ENCODE measurements around the gene GPN2.

GPN2 gene

DNA sequence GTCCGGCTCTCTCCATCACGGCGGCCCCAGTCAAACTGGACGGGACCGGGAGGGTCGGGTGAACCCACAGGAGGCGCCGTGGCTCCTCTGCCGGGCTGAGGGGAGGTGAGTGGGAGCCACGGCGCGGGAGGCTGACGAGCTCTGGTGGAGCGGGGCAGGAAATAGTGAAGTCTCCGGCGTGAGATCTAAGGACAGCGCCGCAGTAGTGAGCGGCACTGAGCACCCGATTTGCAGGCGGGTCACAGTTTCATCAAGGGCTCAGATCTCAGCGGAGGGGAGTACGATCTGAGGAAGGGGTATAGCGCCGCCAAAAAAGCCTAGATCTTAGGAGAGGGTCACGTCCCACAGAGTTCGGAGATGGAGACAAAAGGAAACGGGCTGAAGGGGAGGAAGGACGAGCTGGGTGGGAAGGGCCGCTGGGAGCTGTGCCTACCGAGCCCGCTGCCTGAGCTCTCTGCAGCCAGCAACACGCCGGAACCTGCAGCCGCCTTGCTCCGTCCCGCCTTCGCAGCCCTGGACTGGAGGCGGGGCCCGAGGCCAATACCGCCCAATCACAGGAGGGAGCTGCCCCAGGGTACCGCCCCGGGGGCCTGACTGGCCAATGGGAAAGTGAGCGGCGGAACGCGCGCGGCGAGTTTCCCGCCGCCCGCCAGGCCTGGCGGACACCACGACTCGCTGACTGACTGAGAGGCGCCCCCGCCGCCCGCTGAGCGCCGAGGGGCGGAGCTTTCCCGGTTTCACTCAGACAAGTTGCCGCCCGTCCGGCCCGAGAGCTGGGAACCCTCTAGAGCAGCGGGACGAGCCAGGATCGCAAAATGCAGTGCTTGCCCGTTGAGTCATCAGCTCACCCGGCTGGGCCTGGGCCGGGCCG lies 25.2 kb downstream of the GPN2 start (continued):
- TF ChIP-seq, protein P1, sequence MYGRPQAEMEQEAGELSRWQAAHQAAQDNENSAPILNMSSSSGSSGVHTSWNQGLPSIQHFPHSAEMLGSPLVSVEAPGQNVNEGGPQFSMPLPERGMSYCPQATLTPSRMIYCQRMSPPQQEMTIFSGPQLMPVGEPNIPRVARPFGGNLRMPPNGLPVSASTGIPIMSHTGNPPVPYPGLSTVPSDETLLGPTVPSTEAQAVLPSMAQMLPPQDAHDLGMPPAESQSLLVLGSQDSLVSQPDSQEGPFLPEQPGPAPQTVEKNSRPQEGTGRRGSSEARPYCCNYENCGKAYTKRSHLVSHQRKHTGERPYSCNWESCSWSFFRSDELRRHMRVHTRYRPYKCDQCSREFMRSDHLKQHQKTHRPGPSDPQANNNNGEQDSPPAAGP (tag by site-specific recombination; IDR thresholded peaks at IDR 0.05), result peak; percentile 63
- TF ChIP-seq BCL11B (tag by site-specific recombination; IDR thresholded peaks at IDR 0.05; ENCODE audit: low read depth) (peak; percentile 68), ZNF211 (tag by site-specific recombination; IDR thresholded peaks at IDR 0.05; ENCODE audit: low read depth) (no peak), HOXC10 (CRISPR knock-in tag; IDR thresholded peaks at IDR 0.05) (0 out of 2 replicates have a peak, but pooled peaks have one; percentile 22), ZNF146 (tag by site-specific recombination; IDR thresholded peaks at IDR 0.05) (no peak)
- TF ChIP-seq, protein P2, sequence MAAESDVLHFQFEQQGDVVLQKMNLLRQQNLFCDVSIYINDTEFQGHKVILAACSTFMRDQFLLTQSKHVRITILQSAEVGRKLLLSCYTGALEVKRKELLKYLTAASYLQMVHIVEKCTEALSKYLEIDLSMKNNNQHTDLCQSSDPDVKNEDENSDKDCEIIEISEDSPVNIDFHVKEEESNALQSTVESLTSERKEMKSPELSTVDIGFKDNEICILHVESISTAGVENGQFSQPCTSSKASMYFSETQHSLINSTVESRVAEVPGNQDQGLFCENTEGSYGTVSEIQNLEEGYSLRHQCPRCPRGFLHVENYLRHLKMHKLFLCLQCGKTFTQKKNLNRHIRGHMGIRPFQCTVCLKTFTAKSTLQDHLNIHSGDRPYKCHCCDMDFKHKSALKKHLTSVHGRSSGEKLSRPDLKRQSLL (tag by site-specific recombination; IDR thresholded peaks at IDR 0.05), result peak; percentile 52; the same call in 1 of the 2 replicates
- TF ChIP-seq, protein P3, sequence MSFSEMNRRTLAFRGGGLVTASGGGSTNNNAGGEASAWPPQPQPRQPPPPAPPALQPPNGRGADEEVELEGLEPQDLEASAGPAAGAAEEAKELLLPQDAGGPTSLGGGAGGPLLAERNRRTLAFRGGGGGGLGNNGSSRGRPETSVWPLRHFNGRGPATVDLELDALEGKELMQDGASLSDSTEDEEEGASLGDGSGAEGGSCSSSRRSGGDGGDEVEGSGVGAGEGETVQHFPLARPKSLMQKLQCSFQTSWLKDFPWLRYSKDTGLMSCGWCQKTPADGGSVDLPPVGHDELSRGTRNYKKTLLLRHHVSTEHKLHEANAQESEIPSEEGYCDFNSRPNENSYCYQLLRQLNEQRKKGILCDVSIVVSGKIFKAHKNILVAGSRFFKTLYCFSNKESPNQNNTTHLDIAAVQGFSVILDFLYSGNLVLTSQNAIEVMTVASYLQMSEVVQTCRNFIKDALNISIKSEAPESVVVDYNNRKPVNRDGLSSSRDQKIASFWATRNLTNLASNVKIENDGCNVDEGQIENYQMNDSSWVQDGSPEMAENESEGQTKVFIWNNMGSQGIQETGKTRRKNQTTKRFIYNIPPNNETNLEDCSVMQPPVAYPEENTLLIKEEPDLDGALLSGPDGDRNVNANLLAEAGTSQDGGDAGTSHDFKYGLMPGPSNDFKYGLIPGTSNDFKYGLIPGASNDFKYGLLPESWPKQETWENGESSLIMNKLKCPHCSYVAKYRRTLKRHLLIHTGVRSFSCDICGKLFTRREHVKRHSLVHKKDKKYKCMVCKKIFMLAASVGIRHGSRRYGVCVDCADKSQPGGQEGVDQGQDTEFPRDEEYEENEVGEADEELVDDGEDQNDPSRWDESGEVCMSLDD (tag by site-specific recombination; IDR thresholded peaks at IDR 0.05), result 0 out of 2 replicates have a peak, but pooled peaks have one; percentile 21
- TF ChIP-seq, protein P4, sequence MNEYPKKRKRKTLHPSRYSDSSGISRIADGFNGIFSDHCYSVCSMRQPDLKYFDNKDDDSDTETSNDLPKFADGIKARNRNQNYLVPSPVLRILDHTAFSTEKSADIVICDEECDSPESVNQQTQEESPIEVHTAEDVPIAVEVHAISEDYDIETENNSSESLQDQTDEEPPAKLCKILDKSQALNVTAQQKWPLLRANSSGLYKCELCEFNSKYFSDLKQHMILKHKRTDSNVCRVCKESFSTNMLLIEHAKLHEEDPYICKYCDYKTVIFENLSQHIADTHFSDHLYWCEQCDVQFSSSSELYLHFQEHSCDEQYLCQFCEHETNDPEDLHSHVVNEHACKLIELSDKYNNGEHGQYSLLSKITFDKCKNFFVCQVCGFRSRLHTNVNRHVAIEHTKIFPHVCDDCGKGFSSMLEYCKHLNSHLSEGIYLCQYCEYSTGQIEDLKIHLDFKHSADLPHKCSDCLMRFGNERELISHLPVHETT (tag by site-specific recombination; IDR thresholded peaks at IDR 0.05), result peak; percentile 39; the same call in 1 of the 2 replicates
- TF ChIP-seq, protein P5, sequence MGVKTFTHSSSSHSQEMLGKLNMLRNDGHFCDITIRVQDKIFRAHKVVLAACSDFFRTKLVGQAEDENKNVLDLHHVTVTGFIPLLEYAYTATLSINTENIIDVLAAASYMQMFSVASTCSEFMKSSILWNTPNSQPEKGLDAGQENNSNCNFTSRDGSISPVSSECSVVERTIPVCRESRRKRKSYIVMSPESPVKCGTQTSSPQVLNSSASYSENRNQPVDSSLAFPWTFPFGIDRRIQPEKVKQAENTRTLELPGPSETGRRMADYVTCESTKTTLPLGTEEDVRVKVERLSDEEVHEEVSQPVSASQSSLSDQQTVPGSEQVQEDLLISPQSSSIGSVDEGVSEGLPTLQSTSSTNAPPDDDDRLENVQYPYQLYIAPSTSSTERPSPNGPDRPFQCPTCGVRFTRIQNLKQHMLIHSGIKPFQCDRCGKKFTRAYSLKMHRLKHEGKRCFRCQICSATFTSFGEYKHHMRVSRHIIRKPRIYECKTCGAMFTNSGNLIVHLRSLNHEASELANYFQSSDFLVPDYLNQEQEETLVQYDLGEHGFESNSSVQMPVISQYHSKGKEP (tag by site-specific recombination; IDR thresholded peaks at IDR 0.05), result peak; percentile 5

DNA sequence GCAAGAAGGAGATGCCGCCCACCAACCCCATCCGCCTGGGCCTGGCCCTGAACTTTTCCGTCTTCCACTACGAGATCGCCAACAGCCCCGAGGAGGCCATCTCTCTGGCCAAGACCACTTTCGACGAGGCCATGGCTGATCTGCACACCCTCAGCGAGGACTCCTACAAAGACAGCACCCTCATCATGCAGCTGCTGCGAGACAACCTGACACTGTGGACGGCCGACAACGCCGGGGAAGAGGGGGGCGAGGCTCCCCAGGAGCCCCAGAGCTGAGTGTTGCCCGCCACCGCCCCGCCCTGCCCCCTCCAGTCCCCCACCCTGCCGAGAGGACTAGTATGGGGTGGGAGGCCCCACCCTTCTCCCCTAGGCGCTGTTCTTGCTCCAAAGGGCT lies 26.4 kb downstream of the GPN2 start:
- H3K27ac ChIP-seq (ENCODE audit: extremely low read depth, low read depth, low read length), result no peak overlapping the region; the same call in 1 of the 2 replicates
- no peaks in the 10 kb centered on the region for H3K36me3 ChIP-seq (ENCODE audit: control insufficient read depth in 2 of 2, insufficient read depth in 1 of 2, low read length in 2 of 2)
- H3K4me1 ChIP-seq (ENCODE audit: control insufficient read depth, insufficient read depth, low read length), result 0 out of 2 replicates have a peak, but pooled peaks cover 2% of the 10 kb centered on the region
- ChIA-PET POLR2A (interaction anchor here (2.6 kb wide), 1 partner anchor 26 kb away, joined by 30 read pairs; the partner anchor contains the start of gene GPN2), CTCF (interaction anchor here (1.1 to 4.1 kb wide), 3 partner anchors 14 to 261 kb away, joined by 5 to 18 read pairs (median 11); no protein-coding TSS in a partner anchor)
- peak overlapping the region; percentile 59 for H3K4me3 ChIP-seq (ENCODE audit: low read depth, low read length)
- H3K9me3 ChIP-seq (ENCODE audit: control insufficient read depth, insufficient read depth, low read depth, low read length), result no peaks in the 10 kb centered on the region
- TF ChIP-seq TRIM28 (IDR thresholded peaks at IDR 0.05; ENCODE audit: borderline replicate concordance, low read length), result no peak
- TF ChIP-seq, protein P6, sequence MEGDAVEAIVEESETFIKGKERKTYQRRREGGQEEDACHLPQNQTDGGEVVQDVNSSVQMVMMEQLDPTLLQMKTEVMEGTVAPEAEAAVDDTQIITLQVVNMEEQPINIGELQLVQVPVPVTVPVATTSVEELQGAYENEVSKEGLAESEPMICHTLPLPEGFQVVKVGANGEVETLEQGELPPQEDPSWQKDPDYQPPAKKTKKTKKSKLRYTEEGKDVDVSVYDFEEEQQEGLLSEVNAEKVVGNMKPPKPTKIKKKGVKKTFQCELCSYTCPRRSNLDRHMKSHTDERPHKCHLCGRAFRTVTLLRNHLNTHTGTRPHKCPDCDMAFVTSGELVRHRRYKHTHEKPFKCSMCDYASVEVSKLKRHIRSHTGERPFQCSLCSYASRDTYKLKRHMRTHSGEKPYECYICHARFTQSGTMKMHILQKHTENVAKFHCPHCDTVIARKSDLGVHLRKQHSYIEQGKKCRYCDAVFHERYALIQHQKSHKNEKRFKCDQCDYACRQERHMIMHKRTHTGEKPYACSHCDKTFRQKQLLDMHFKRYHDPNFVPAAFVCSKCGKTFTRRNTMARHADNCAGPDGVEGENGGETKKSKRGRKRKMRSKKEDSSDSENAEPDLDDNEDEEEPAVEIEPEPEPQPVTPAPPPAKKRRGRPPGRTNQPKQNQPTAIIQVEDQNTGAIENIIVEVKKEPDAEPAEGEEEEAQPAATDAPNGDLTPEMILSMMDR (tag by site-specific recombination; IDR thresholded peaks at IDR 0.05), result no peak
- TF ChIP-seq, protein P7, sequence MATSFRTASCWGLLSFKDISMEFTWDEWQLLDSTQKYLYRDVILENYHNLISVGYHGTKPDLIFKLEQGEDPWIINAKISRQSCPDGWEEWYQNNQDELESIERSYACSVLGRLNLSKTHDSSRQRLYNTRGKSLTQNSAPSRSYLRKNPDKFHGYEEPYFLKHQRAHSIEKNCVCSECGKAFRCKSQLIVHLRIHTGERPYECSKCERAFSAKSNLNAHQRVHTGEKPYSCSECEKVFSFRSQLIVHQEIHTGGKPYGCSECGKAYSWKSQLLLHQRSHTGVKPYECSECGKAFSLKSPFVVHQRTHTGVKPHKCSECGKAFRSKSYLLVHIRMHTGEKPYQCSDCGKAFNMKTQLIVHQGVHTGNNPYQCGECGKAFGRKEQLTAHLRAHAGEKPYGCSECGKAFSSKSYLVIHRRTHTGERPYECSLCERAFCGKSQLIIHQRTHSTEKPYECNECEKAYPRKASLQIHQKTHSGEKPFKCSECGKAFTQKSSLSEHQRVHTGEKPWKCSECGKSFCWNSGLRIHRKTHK (tag by site-specific recombination; IDR thresholded peaks at IDR 0.05), result no peak
- no peak for TF ChIP-seq ZNF211 (tag by site-specific recombination; IDR thresholded peaks at IDR 0.05; ENCODE audit: low read depth)
- TF ChIP-seq ZNF221 (tag by site-specific recombination; IDR thresholded peaks at IDR 0.05; ENCODE audit: borderline replicate concordance), result no peak
- TF ChIP-seq, protein P5 (tag by site-specific recombination; IDR thresholded peaks at IDR 0.05), result no peak

Data from HEK293 (cell line).